CD1c-positive myeloid dendritic cell (primary cell): ENCODE data around the gene LYPD4.

ENCODE experiments used
- DNase-seq: peaks from one replicate; pipeline ENCODE4 v3.0.0-alpha.2; 2016; ENCODE audit errors: extremely low spot score

LYPD4 gene, protein sequence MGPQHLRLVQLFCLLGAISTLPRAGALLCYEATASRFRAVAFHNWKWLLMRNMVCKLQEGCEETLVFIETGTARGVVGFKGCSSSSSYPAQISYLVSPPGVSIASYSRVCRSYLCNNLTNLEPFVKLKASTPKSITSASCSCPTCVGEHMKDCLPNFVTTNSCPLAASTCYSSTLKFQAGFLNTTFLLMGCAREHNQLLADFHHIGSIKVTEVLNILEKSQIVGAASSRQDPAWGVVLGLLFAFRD

GRCh38 chr19:41844601-41845000, at the start of gene LYPD4:
Gene LYPD4, minus strand, starts transcription at chr19:41844683. Its CDS starts 5,398 bp downstream, at chr19:41839285.
- DNase-seq: no peak

- no peak for DNase-seq
These were observed 49.4 kb upstream of the LYPD4 start for GRCh38 chr19:41893899-41894298.

GRCh38 chr19:41892173-41892902, 47.9 kb upstream of the LYPD4 start:
- no peak for DNase-seq

DNA sequence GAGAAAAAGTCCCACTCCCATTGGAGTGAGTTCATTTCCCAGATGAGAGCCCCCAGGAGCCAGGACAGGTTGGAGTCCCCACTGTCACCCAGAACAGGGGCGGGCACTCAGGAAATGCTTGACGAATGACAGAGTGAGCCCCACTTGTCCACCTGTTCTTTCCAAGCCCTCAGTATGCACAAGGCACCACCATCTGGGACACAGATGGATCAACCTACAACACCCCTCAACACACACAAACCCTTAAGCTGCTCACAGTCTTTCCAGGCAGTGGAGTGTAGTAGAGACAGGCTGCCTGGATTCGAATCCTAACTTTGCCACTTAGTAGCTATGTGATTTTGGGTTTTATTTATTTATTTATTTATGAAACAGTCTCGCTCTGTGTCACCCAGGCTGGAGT, 46.5 kb upstream of the LYPD4 start:
- DNase-seq: no peak

DNA sequence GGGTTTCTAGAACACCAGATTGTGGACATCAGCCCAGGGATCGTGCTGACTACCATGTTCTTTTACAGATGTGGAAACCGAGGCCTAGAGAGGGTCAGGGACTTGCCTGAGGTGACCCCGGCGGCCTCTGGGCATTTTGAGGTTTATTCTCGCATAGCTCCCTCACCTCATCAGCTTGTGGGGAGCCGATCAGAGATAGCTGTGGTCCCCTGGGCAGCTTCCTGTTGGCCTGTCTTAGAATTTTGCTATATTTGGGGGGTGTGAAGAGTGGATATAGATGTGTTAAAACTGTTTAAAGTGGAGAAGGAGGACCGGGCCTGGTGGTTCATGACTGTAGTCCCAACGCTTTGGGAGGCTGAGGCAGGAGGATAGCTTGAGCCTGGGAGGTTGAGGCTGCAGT, 45.4 kb upstream of the LYPD4 start:
- DNase-seq: no peak

GRCh38 chr19:41888926-41889325, 44.4 kb upstream of the LYPD4 start:
- DNase-seq: no peak

DNA sequence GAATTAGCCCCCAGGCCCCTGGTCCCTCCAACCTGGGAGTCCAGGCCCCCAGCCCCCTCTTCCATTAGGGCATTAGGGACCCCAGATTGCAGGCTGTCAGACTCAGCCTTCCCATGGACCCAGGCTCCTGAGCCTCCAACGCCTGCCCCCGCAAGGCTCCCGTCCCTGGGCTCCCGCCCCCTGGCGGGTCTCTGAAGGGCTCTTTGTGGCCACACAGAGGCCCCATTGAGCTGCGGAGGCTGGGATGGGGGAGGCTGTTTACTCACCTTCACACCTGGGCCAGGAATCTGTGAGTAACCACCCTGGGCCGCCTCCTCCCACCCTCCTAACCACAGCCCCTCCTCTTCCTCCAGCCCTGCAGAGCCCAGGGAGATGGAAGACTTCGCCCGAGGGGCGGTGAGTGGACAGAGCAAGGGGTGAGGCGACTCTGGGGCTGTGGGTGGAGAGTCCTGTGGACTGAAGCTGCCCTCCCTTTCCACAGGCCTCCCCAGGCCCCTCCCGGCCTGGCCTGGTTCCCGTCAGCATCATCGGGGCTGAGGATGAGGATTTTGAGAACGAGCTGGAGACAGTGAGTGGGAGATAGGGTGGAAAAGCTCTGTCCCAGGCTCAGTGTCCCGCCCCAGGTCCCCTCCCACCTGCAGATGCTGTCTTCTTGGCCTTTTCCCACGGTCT, 43.4 kb upstream of the LYPD4 start:
- DNase-seq: no peak

- DNase-seq: no peak
These were observed 42.6 kb upstream of the LYPD4 start for GRCh38 chr19:41886761-41887710.

GRCh38 chr19:41883821-41884733, 39.6 kb upstream of the LYPD4 start:
- DNase-seq: peak; percentile 95

DNA sequence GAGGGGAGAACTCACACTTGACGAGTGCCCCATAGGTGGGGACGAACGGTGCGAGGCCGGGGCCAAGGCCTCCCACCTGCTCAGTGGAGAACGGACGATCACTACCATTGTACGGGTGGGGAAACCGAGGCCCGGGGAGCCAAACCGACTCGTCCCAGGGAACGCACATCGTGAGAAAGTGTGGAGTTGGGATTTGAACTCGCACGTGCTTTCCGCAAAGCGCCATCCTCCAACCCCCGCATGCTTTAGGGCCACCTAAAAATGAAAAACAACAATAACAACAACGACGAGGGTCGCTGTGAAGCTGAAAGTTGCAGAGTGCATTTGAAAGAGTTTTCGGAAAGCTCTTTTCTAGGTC, 39.0 kb upstream of the LYPD4 start:
- no peak for DNase-seq

DNA sequence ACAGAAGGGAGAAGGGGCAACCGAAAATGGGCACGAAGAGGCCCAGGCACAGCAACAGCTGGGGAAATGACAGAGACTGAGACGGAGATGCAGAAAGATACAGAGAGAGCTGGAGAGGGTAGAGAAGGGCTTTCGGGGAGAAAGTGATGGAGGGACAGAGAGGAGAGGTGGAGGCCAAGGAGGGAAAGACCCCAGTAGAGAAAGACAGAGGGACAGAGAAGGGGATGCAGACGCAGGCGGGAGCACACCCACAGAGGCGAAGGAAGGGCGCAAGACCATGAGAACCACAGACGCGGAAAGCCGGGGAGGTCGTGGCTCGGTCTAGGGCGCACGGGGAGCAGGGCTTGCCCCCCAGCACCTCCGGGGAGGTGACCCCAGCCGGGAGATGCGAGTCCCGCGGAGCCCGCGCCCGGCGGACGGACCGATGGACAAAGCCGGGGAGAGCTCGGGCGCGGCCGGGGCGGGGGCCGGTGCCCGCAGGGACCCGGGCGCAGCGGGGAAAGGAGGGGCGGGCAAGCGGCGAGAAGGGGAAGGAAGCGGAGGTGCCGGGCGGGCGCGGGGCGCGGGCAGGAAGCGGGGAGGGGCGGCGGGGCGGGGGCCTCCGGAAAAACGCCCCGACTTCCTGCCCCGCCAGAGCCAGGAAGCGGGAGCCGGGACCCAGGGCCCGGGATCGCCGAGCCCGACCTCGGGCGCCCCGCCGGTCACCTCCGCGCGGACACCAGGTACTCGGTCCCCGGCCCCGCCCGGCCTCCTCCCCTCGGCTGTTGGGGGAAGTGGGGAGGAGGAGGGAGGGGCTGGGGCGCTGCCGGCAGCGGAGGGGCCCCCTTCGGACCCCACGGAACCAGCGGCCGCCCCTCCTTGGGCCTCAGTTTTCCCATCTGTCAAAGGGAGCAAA, 38.3 kb upstream of the LYPD4 start, which contains the start of gene ARHGEF1:
TSS of gene ARHGEF1 (plus strand) at position 617 of the 895 bp plus-strand sequence. CDS start 4,899 bp downstream, outside the sequence.
- peak; percentile 65 for DNase-seq

DNA sequence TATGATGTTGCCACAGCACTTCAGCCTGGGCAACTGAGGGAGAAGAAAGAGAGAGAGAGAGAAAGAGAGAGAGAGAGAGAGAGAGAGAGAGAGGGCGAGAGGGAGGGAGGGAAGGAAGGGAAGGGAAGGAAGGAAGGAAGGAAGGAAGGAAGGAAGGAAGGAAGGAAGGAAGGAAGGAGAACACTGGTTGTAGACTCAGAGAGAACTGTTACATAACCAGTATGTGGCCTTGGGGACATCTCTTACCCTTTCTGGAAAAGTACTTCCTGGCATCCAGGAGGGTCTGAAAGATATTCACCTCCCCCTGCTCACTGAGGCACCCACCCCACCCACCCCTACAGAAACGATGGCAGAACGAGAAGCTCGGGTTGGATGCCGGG, 35.8 kb upstream of the LYPD4 start:
- no peak for DNase-seq

DNA sequence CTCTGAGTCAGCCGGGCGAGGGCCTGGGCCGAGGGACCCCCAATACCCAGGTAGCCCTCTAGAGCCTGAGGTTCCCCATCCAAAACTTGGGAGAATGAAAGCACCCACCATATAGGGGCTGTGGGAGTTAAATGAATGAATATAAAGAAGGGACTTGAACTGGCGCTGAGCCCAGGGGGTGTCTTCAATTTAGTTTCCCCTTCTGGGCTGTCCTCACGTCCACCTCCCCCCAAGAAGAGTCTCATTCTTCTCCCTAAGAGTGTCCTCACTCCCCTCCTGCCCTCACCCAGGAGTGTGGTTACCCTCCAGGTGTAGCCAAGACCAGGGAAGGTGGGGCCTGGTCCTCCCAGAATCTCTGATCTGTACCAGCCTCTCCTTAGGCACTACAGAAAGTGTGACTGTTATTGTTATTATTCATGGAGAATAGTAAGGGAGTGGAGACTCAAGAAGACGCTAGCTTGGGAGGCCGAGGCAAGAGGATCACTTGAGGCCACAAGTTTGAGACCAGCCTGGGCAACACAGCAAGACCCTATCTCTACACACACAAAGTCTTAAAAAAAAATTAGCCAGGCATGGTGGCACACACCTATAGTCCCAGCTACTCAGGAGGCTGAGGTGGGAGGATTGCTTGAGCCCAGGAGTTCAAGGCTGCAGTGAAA, 35.3 kb upstream of the LYPD4 start:
- DNase-seq: no peak

- no peak for DNase-seq
These were observed 34.6 kb upstream of the LYPD4 start for GRCh38 chr19:41879080-41879479.

DNA sequence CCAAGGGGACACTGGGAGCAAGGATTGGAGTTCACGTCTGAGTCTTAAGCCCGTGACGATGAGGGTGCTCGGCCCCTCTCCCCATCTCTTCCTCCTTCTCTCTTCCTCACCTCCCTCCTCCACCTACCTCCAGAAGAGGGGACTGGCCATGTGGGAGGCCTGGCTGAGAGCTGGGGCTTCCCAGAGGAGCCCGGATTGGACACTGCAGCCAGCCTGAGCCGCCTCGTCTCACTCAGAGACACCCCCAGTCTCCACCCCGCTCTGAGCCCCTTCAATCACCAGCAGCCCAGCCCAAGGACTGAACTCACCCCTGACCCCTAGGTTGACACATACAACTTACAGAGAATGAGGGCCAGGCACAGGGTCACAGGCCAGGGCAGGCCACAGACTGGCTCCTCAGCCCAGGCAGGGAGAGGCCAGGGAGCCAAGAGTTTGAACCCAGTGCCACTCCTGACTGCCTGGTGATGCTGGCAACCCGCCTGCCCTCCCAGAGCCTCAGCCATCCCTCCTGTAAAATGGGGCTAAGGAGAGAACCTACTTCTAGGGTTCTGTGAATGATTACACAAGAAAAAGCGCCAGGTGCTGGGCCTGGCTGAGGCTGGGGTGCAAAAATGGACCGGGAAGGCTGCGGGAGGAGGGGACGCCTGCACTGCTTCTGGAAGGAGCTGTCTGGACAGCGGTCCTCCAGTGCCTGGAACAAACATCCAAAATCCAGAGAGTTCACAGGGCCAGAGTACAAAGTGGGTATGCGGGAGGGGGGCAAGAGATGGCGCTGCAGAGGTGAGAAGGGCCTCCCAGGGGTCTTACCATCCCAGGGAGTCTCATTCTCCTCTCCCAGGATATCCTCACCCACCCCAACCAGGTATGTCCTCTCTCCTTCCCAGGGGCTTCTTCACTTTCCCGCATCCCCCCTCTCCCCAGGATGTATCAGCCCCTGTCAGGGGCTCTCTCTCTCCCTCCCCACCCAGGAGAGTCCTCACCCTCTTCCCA, 33.7 kb upstream of the LYPD4 start:
- peak; percentile 38 for DNase-seq

DNA sequence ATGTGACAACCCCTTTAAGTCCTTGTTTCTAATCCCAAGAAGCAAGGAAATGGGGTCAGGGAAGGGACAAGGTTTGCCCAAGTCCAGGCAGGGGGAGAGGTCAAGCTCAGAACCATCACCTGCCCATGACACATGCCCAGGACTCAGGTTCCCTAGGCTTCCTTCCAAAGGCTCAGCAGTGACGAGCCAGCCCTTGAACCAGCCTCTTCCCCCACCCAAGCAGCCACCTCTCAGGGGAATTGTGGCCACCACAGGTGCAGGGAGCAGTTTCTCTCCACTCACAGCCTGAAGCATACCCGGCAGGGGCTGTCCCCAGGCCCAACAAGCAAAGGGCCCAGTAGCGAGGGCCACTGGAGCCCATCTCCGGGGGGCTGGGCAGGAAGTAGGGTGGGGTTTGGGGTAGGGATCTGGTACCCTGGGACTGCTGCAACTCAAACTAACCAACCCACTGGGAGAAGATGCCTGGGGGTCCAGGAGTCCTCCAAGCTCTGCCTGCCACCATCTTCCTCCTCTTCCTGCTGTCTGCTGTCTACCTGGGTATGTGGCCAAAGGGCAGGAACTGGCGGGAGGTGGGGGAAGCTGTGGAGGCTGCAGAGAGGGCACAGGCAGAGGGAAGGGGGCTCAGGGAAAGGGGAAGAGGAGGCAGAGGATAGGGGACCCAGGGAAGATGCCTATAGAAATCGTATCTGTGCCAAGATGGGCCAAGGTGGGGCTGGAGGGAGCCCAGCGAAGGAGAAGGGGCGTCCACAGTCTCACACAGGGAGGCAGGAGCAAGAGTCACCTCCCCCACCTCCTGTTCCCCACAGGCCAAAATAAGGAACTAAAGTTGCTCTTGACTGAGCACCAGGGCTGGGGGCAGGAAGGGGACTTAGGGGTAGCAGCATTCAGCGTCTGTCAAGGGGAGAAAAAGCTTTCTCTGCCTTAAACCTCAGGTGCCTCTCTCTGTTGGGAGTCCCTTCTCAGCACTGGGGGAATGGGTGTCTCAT, 32.7 kb upstream of the LYPD4 start, which contains the start of gene CD79A:
TSS of gene CD79A (plus strand) at position 433 of the 986 bp plus-strand sequence. CDS start at position 459, 26 bp downstream.
- peak; percentile 51 for DNase-seq
